Activated naive CD4-positive, alpha-beta T cell treated with anti-CD3 and anti-CD28 coated beads, Interleukin-2, amount 50 U/mL, for 24 hours (primary cell): ENCODE data around the gene ITGA11.
A peak's percentile ranks its signal among the peaks of the same experiment; 100 is the strongest.
"Not testable (repeated sequence)": the region's sequence is repeated elsewhere in the genome, so short reads cannot be mapped to it uniquely, and the experiment has no call there.

ENCODE experiments used
- H3K27ac Mint-ChIP-seq: one replicate; pipeline ENCODE4 v1.8.0; 2021; ENCODE audit warnings: mild to moderate bottlenecking, mixed read lengths
- H3K27me3 Mint-ChIP-seq: one replicate; pipeline ENCODE4 v1.8.0; 2021; ENCODE audit warnings: mixed read lengths
- H3K36me3 Mint-ChIP-seq: one replicate; pipeline ENCODE4 v1.8.0; 2021; ENCODE audit warnings: mixed read lengths
- H3K4me1 Mint-ChIP-seq: one replicate; pipeline ENCODE4 v1.8.0; 2021; ENCODE audit warnings: mixed read lengths
- H3K4me3 Mint-ChIP-seq: one replicate; pipeline ENCODE4 v1.8.0; 2021; ENCODE audit warnings: mild to moderate bottlenecking, mixed read lengths
- H3K9me3 Mint-ChIP-seq: one replicate; pipeline ENCODE4 v1.8.0; 2021; ENCODE audit warnings: mixed read lengths

The ITGA11 gene

GRCh38 chr15:68399096-68400065, 32.6 kb downstream of the ITGA11 start:
- Mint-ChIP-seq H3K27ac (peak overlapping the region; percentile 4), H3K4me1 (no peaks in the 10 kb centered on the region), H3K4me3 (no peak overlapping the region), H3K36me3 (no peaks in the 10 kb centered on the region), H3K27me3 (peaks cover 5% of the 10 kb centered on the region), H3K9me3 (no peaks in the 10 kb centered on the region)

DNA sequence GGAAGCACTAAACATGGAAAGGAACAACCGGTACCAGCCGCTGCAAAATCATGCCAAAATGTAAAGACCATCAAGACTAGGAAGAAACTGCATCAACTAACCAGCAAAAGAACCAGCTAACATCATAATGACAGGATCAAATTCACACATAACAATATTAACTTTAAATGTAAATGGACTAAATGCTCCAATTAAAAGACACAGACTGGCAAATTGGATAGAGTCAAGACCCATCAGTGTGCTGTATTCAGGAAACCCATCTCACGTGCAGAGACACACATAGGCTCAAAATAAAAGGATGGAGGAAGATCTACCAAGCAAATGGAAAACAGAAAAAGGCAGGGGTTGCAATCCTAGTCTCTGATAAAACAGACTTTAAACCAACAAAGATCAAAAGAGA, 34.0 kb downstream of the ITGA11 start:
- H3K4me3 Mint-ChIP-seq, H3K36me3 Mint-ChIP-seq, H3K27ac Mint-ChIP-seq, H3K27me3 Mint-ChIP-seq, H3K4me1 Mint-ChIP-seq, H3K9me3 Mint-ChIP-seq: not testable (repeated sequence)

DNA sequence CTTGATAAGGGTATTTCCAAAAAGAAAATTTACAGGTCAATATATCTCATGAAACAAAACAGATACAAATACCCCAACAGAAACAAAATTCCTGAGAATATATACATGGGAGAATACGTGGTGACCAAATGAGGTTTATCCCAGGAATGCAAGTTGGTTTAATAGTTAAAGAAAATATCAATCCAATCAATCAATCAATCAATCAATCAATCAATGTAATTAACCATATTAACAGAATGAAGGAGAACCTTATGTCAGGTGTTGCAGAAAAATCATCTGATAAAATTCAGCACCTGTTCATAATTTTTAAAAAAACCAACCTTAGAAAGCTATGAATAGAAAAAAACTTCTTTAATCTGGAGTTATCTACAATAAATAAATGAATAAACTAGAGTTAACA, 35.9 kb downstream of the ITGA11 start:
- no peaks in the 10 kb centered on the region for H3K36me3 Mint-ChIP-seq
- peaks cover 4% of the 10 kb centered on the region for H3K9me3 Mint-ChIP-seq
- no peak overlapping the region for H3K27ac Mint-ChIP-seq
- H3K27me3 Mint-ChIP-seq = peaks cover 24% of the 10 kb centered on the region
- no peaks in the 10 kb centered on the region for H3K4me1 Mint-ChIP-seq
- no peak overlapping the region for H3K4me3 Mint-ChIP-seq

DNA sequence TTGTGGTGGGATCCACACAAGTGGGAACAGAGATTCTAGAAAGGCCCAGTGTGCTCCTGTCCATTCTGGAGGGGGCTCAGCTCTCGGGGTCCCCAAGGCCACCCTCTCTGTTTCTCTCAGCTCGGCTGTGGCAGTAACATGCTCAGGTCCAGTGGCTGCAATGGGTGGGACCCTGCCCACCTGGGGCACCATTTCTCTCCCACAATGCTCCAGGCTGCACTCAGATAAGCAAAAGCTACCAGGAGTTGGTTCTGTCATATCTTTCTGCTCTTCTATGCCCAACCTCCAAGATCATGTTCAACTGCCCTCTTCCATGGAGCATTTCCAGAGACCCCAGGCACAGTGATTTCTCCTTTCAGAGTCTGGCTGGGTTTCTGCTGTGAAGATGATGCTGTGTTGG, 40.8 kb downstream of the ITGA11 start:
- no peak overlapping the region for H3K27ac Mint-ChIP-seq

DNA sequence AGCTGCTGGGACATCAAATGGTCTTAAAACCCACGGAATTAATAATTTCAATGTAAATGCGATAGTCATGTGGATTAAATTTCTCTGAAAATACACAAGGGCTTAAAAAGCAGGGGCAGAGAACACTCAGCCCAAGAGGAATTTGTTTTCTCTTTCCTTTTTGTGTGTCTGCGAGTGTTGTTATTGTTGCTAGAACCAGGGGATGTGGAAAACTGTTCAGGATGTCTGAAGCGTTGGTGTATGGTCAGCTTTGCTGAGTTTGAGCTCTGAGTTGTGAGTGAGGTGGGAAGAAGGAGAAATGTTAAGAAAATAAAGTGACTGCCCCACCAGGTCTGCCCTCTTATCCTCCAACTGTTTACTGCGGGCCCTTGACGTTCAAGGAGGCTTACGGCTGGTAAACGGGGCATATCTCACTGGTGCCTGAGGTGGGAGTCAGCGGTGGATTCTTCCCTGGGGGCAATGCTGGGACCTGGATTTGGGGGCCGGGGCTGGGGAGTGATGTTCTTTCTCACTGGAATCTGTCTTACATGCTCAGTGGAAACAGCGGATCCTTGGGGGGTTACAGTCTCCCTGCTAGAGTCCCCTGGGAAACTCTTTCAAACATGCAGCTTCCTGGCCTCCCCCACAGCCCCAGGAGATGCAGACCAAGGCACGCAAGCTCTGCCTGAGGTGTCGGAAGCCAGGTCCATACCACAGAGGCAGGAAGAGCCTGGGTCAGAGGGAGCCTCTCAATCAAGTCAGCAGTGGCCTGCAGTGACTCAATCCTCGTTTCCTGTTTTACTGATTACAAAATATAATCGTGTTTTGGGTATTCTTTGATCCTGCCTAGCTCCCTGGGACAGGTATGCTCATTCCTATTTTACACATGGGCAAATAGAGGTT, 41.8 kb downstream of the ITGA11 start:
- H3K9me3 Mint-ChIP-seq = peaks cover 4% of the 10 kb centered on the region
- peaks cover 24% of the 10 kb centered on the region for H3K27me3 Mint-ChIP-seq
- no peaks in the 10 kb centered on the region for H3K4me1 Mint-ChIP-seq
- H3K4me3 Mint-ChIP-seq = no peak overlapping the region
- H3K36me3 Mint-ChIP-seq = no peaks in the 10 kb centered on the region
- H3K27ac Mint-ChIP-seq = no peak overlapping the region

More for the DNA sequence above, 40.8 kb downstream of the ITGA11 start:
- Mint-ChIP-seq H3K4me1 (no peaks in the 10 kb centered on the region), H3K36me3 (no peaks in the 10 kb centered on the region), H3K9me3 (peaks cover 4% of the 10 kb centered on the region), H3K4me3 (no peak overlapping the region), H3K27me3 (peaks cover 24% of the 10 kb centered on the region)

GRCh38 chr15:68389041-68389930, 42.7 kb downstream of the ITGA11 start:
- H3K27me3 Mint-ChIP-seq = peaks cover 19% of the 10 kb centered on the region
- H3K9me3 Mint-ChIP-seq = peaks cover 4% of the 10 kb centered on the region
- no peaks in the 10 kb centered on the region for H3K36me3 Mint-ChIP-seq
- H3K27ac Mint-ChIP-seq = no peak overlapping the region
- H3K4me1 Mint-ChIP-seq = no peaks in the 10 kb centered on the region
- H3K4me3 Mint-ChIP-seq = no peak overlapping the region

DNA sequence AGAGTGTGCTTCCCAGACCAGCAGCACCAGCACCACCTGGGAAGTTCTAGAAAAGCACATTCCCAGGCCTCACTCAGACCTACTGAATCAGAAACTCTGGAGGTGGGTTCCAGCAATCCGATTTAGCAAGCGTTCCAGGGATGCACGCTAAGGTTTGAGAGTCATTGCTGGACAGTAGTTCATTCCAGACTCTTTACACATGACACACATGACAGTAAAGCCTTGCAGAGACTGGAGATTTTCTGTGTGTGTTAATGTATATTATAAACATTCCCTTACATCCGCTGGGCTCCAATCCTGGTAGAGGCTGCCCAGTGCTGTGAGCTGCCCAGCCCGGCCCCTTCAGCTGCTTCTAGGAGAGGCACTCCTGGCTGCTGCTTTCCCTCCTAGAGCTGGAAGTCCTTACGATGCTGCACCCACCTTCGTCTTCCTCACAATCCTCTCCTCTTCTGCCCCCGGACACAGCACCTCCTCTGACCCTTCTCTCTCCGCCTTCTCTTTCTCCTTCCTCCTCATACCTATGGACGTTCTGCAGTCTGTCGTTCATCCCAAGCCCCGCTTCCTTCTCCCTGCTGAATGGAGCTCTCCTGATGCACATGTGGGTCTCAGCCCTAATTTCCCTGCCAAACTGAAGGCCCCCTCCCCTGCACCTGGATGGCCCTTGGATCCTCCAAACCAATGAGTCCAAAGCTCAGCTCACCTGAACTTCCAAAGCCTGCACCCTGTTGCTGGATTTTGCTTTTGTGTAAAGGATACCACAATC, 44.4 kb downstream of the ITGA11 start:
- H3K9me3 Mint-ChIP-seq = peaks cover under 1% of the 10 kb centered on the region
- no peak overlapping the region for H3K4me3 Mint-ChIP-seq
- no peak overlapping the region for H3K27ac Mint-ChIP-seq
- peaks cover 11% of the 10 kb centered on the region for H3K27me3 Mint-ChIP-seq
- H3K36me3 Mint-ChIP-seq = no peaks in the 10 kb centered on the region
- no peaks in the 10 kb centered on the region for H3K4me1 Mint-ChIP-seq

DNA sequence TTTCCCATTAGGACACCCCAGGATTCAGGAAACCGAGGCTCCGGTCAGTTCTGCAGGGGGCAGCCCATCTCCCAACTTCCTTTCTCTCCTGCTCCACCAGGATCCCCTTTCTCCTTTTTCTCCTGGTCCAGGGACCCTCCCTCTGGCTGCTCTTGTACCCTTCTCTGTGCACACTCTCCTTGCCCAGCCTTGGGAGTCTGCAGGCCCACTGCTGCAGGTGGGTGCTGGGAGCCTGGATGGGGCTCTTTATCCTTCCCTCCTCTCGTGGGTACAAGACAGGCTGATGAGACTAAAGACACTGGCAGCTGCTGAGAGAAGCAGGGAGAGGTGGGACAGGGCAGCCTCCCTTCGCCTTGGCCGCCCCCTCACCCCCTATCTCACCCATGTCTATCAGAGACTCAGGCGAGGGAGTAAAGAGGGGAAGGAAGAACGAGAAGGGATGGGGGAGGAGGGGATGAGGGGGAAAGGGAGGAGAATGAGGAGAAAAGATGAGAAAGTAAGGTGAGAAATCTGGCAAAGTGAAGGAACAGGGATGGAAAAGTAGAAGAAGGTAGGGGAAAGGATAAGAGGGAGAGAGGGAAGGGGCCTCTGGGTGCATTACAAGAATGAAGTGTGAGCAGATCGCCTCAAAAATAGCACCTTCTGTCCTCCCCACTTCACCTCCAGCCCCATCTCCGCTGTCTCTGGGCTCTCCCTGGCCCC, 45.2 kb downstream of the ITGA11 start:
- Mint-ChIP-seq H3K4me1 (no peaks in the 10 kb centered on the region), H3K9me3 (no peaks in the 10 kb centered on the region), H3K27ac (no peak overlapping the region), H3K36me3 (no peaks in the 10 kb centered on the region), H3K27me3 (peaks cover 3% of the 10 kb centered on the region), H3K4me3 (no peak overlapping the region)

GRCh38 chr15:68385671-68386586, 46.0 kb downstream of the ITGA11 start:
- Mint-ChIP-seq H3K9me3 (no peaks in the 10 kb centered on the region), H3K4me1 (no peaks in the 10 kb centered on the region), H3K36me3 (no peaks in the 10 kb centered on the region), H3K4me3 (no peak overlapping the region), H3K27ac (no peak overlapping the region), H3K27me3 (no peaks in the 10 kb centered on the region)

GRCh38 chr15:68385240-68385561, 46.8 kb downstream of the ITGA11 start:
- Mint-ChIP-seq H3K36me3 (no peaks in the 10 kb centered on the region), H3K4me3 (no peak overlapping the region), H3K27ac (no peak overlapping the region), H3K27me3 (no peaks in the 10 kb centered on the region), H3K4me1 (no peaks in the 10 kb centered on the region), H3K9me3 (no peaks in the 10 kb centered on the region)

DNA sequence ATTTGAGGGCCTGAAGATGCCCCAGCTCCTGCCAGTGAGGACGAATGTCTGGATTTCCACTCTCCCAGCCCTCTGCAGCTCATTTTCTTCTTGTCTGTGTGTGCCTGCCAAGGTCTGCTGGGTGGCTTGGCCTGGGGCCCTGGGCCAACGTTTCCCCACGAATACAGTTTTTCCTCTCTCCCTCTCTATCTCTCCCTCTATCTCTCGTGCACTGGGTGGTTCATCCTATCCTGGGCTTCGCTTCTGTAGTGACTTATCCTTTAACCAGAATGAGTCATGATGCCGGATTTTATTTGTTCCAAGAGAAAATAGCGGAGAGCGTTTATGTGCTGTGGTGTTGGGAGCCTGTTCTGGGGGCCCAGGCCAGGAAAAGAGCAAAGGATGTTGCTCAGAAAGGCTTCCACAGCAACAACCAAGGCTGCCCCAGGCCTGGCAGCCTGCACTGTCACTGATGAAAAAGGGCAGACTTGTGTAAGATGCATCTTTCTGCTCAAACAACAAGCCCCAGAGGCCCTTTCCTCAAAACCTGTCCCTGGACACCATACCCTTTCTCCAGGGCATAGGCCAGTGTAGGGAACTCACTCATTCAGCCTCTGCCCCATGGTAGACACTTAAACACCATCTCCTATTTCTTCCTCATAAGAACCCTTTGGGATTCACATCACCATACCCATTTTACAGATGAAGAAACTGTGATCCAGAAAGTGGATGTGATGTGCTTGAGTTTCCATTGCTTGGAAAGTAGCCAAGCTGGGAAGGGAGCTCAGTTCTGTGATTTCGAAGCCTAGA, 47.3 kb downstream of the ITGA11 start:
- no peaks in the 10 kb centered on the region for H3K27me3 Mint-ChIP-seq
- no peaks in the 10 kb centered on the region for H3K36me3 Mint-ChIP-seq
- H3K4me1 Mint-ChIP-seq = peaks cover 4% of the 10 kb centered on the region
- H3K9me3 Mint-ChIP-seq = no peaks in the 10 kb centered on the region
- H3K27ac Mint-ChIP-seq = peak overlapping the region; percentile 48
- no peak overlapping the region for H3K4me3 Mint-ChIP-seq

DNA sequence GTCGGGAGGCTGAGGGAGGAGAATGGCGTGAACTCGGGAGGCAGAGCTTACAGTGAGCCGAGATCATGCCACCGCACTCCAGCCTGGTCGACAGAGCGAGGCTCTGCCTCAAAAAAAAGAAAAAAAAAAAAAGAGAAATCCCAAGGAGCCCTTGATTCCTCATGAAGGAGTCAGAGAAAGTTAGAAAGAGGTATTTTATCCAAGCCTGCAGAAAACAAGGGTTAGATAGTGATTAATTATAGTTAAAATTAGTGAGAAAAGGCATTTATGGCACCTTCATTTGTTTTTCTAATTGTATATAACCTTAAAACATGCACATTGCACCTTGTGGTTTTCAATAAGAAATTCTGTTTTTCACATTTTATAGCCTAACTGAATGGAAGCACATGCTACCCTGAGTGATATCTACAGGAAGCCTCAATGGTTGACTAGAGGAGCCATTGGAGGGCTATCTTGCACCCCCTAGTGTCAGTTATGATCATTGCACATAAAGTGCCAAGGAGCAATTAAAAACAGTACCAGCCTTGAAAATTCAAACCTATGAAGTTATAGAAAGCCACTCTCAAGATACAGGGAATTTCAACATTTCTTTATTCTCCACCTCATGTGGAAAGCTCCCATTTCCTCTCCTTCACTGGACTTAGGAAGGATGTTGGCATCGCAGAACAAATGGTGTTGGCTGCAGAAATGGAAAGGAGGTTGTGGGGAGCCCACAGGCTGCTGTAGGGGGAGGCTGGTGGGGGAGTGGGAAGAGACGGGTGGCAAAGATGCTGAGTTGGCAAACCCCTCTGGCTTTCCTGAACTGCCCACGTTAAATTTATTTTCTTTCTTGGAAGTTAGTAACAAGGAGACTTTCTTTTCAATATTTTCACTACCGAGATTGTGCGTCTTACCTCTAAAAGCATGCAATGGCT, 48.5 kb downstream of the ITGA11 start:
- Mint-ChIP-seq H3K27me3 (no peaks in the 10 kb centered on the region), H3K4me1 (peaks cover 11% of the 10 kb centered on the region), H3K27ac (no peak overlapping the region), H3K4me3 (no peak overlapping the region), H3K36me3 (no peaks in the 10 kb centered on the region), H3K9me3 (no peaks in the 10 kb centered on the region)
